ENCODE results near the gene PPP4C.

The PPP4C gene

GRCh38 chr16:30088832-30089624 lies 13.2 kb downstream of the PPP4C start:
- no peak for DNase-seq (ENCODE audit: low spot score in 2 of 2)
- Histone ChIP-seq H3K4me1 (peaks cover 13% of the 10 kb centered on the region), H3K4me3 (no peak overlapping the region), H3K9me3 (no peaks in the 10 kb centered on the region), H3K27me3 (ENCODE audit: low read depth) (no peaks in the 10 kb centered on the region), H3K36me3 (replicated peaks) (peaks cover 15% of the 10 kb centered on the region)
- in situ Hi-C loops (cut with MboI; ENCODE audit: low sequenced_read_pairs), result loop anchor here (25.0 kb wide), 1 partner anchor 298 kb away; the partner anchor contains the start of genes SEPTIN1 and ZNF48

- Histone ChIP-seq H3K4me1 (peaks cover 15% of the 10 kb centered on the region), H3K27me3 (ENCODE audit: low read depth) (no peaks in the 10 kb centered on the region), H3K9me3 (no peaks in the 10 kb centered on the region), H3K4me3 (no peak overlapping the region), H3K36me3 (replicated peaks) (no peaks in the 10 kb centered on the region; the same call in 1 of the 2 replicates)
- no peak for DNase-seq (ENCODE audit: low spot score in 2 of 2)
- in situ Hi-C loops (cut with MboI; ENCODE audit: low sequenced_read_pairs), result loop anchor here (25.0 kb wide), 1 partner anchor 297 kb away; the partner anchor contains the start of genes SEPTIN1 and ZNF48
Observed at GRCh38 chr16:30090610-30091331, 15.0 kb downstream of the PPP4C start.

- peak; percentile 92 to 95 for DNase-seq (ENCODE audit: low spot score in 2 of 2)
- H3K36me3 ChIP-seq (replicated peaks), result no peaks in the 10 kb centered on the region; the same call in 1 of the 2 replicates
- peaks cover 18% of the 10 kb centered on the region for H3K4me1 ChIP-seq
- H3K27me3 ChIP-seq (ENCODE audit: low read depth), result no peaks in the 10 kb centered on the region
- H3K9me3 ChIP-seq, result peaks cover 3% of the 10 kb centered on the region
- in situ Hi-C loops (cut with MboI; ENCODE audit: low sequenced_read_pairs), result loop anchor here (25.0 kb wide), 1 partner anchor 296 kb away; the partner anchor contains the start of genes SEPTIN1 and ZNF48
- H3K4me3 ChIP-seq, result peak within 1 kb of the TSS; percentile 40
Observed at GRCh38 chr16:30091474-30092372, 15.9 kb downstream of the PPP4C start, which contains the start of gene TBX6. TSS of gene TBX6 (minus strand) at chr16:30091924. CDS start at chr16:30091193, 731 bp downstream.

- Histone ChIP-seq H3K27me3 (ENCODE audit: low read depth) (no peaks in the 10 kb centered on the region), H3K4me1 (peaks cover 18% of the 10 kb centered on the region), H3K4me3 (peak overlapping the region; percentile 40), H3K9me3 (peaks cover 10% of the 10 kb centered on the region), H3K36me3 (replicated peaks) (no peaks in the 10 kb centered on the region; the same call in 1 of the 2 replicates)
- DNase-seq (ENCODE audit: low spot score in 2 of 2), result peak; percentile 89 to 93
- in situ Hi-C loops (cut with MboI; ENCODE audit: low sequenced_read_pairs), result loop anchor here (25.0 kb wide), 1 partner anchor 295 kb away; the partner anchor contains the start of genes SEPTIN1 and ZNF48
Observed at GRCh38 chr16:30092373-30093010, 16.7 kb downstream of the PPP4C start.

- DNase-seq (ENCODE audit: low spot score in 2 of 2), result no peak
- Histone ChIP-seq H3K4me1 (peaks cover 18% of the 10 kb centered on the region), H3K4me3 (no peak overlapping the region), H3K27me3 (ENCODE audit: low read depth) (no peaks in the 10 kb centered on the region), H3K9me3 (peaks cover 19% of the 10 kb centered on the region), H3K36me3 (replicated peaks) (no peaks in the 10 kb centered on the region; the same call in 1 of the 2 replicates)
- in situ Hi-C loops (cut with MboI; ENCODE audit: low sequenced_read_pairs), result loop anchor here (25.0 kb wide), 1 partner anchor 293 kb away; the partner anchor contains the start of genes SEPTIN1 and ZNF48
Observed at GRCh38 chr16:30094541-30095165, 18.9 kb downstream of the PPP4C start.

GRCh38 chr16:30095166-30096078 lies 19.6 kb downstream of the PPP4C start:
- H3K4me1 ChIP-seq, result peaks cover 18% of the 10 kb centered on the region
- peaks cover 19% of the 10 kb centered on the region for H3K9me3 ChIP-seq
- no peaks in the 10 kb centered on the region for H3K27me3 ChIP-seq (ENCODE audit: low read depth)
- in situ Hi-C loops (cut with MboI; ENCODE audit: low sequenced_read_pairs), result loop anchor here (25.0 kb wide), 1 partner anchor 292 kb away; the partner anchor contains the start of genes SEPTIN1 and ZNF48
- no peak for DNase-seq (ENCODE audit: low spot score in 2 of 2)
- no peaks in the 10 kb centered on the region; the same call in 1 of the 2 replicates for H3K36me3 ChIP-seq (replicated peaks)
- H3K4me3 ChIP-seq, result peak overlapping the region; percentile 21

GRCh38 chr16:30096105-30096861 lies 20.5 kb downstream of the PPP4C start, which contains the start of gene YPEL3:
TSS of gene YPEL3 (minus strand) at chr16:30096213. CDS start at chr16:30095482, 731 bp downstream.
- DNase-seq (ENCODE audit: low spot score in 2 of 2), result peak; percentile 79 to 93
- Histone ChIP-seq H3K4me3 (peak within 1 kb of the TSS; percentile 30), H3K27me3 (ENCODE audit: low read depth) (no peaks in the 10 kb centered on the region), H3K36me3 (replicated peaks) (no peaks in the 10 kb centered on the region; the same call in 1 of the 2 replicates), H3K9me3 (peaks cover 19% of the 10 kb centered on the region), H3K4me1 (peaks cover 18% of the 10 kb centered on the region)
- in situ Hi-C loops (cut with MboI; ENCODE audit: low sequenced_read_pairs), result loop anchor here (25.0 kb wide), 1 partner anchor 291 kb away; the partner anchor contains the start of genes SEPTIN1 and ZNF48

GRCh38 chr16:30096862-30097563 lies 21.2 kb downstream of the PPP4C start:
- Histone ChIP-seq H3K4me1 (peaks cover 14% of the 10 kb centered on the region), H3K4me3 (peak overlapping the region; percentile 30), H3K27me3 (ENCODE audit: low read depth) (no peaks in the 10 kb centered on the region), H3K9me3 (peaks cover 19% of the 10 kb centered on the region), H3K36me3 (replicated peaks) (no peaks in the 10 kb centered on the region; the same call in 1 of the 2 replicates)
- no peak for DNase-seq (ENCODE audit: low spot score in 2 of 2)
- in situ Hi-C loops (cut with MboI; ENCODE audit: low sequenced_read_pairs), result loop anchor here (25.0 kb wide), 1 partner anchor 290 kb away; the partner anchor contains the start of genes SEPTIN1 and ZNF48

- in situ Hi-C loops (cut with MboI; ENCODE audit: low sequenced_read_pairs), result loop anchor here (25.0 kb wide), 1 partner anchor 533 kb away; no protein-coding TSS in a partner anchor
Observed at GRCh38 chr16:30104090-30104489, 28.3 kb downstream of the PPP4C start.

GRCh38 chr16:30104492-30104891 lies 28.7 kb downstream of the PPP4C start:
- H3K4me3 ChIP-seq, result no peak overlapping the region
- in situ Hi-C loops (cut with MboI; ENCODE audit: low sequenced_read_pairs), result loop anchor here (25.0 kb wide), 1 partner anchor 533 kb away; no protein-coding TSS in a partner anchor
- no peaks in the 10 kb centered on the region for H3K9me3 ChIP-seq
- H3K27me3 ChIP-seq (ENCODE audit: low read depth), result no peaks in the 10 kb centered on the region
- no peak for DNase-seq (ENCODE audit: low spot score in 2 of 2)
- no peaks in the 10 kb centered on the region for H3K36me3 ChIP-seq (replicated peaks)
- no peaks in the 10 kb centered on the region for H3K4me1 ChIP-seq

More at GRCh38 chr16:30104090-30104489, 28.3 kb downstream of the PPP4C start:
- no peaks in the 10 kb centered on the region for H3K27me3 ChIP-seq (ENCODE audit: low read depth)
- no peak for DNase-seq (ENCODE audit: low spot score in 2 of 2)
- no peak overlapping the region for H3K4me3 ChIP-seq
- no peaks in the 10 kb centered on the region for H3K9me3 ChIP-seq
- H3K36me3 ChIP-seq (replicated peaks), result no peaks in the 10 kb centered on the region
- no peaks in the 10 kb centered on the region for H3K4me1 ChIP-seq
